ENCODE measurements around the gene OR2AE1. TPM values are rescaled to one million over a fixed set of nuclear protein-coding genes. Genes with fewer than 3 reads are reported as not detected.

The OR2AE1 gene
- total RNA-seq, 1 donor from 2014 or later = not detected

DNA sequence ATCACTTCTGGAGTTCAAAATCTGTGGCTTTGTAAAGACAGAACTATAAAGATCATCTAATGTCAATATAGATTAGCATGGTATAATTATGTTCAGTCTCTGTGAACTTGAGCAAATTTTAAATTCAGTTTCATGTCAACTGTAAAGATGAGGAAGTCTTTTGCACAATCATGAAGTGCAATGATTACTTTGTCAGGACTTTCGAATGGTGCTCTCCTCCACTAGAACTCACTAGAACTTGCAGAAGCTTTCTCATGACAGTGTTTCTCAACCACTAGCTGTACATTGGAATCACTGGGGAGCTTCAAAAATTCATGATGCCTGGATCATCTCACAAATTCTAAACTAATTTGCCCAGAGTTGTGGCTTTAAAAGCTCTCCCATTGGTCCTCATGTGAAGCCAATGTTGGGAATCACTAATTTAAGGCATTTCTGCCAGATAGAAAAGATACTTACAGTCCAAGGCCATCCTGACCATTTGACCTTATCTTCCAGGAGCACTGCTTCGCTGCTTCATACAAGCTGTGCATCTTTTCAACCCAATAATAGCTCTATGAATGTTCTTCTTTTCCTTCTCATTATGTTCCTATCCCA, 12.9 kb downstream of the OR2AE1 start:
- DNase-seq (ENCODE audit: low spot score) = no peak
- intact Hi-C loops (cut with DNase I) = no loop called here

DNA sequence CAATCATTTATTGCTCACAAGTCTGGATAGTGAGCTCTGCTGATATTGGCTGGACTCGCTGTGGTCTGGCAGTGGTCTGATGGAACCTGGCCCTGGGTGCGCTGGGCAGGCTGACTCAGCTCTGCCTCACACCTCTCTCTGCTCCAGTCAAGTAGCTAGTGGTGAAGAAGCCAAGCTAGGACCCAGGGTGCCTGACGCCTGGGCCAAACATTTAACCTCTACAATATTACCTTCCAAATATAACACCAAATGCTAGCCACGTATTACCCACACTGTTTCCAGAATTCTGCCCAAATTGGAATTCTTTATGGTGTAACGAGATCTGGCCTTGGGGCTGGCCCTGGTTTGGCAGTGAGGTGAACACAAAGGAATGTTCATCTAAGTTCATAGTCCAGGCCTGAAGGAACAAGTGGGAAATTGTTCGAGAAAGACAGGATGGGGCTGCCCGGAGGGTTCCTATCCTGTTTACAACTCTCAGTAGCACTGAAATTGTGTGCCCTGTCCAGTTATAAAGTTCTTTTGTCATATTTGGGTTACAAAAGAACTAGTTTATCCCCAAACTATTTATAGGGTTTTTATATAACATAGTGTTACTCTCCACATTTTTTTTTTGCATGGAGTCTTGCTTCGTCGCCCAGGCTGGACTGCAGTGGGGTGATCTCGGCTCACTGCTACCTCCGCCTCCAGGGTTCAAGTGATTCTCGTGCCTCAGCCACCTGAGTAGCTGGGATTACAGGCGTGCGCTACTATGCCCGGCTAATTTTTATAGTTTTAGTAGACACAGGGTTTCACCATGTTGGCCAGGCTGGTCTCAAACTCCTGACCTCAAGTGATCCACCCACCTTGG, 16.3 kb downstream of the OR2AE1 start:
- no peak for DNase-seq (ENCODE audit: low spot score)
- intact Hi-C loops (cut with DNase I) = no loop called here

DNA sequence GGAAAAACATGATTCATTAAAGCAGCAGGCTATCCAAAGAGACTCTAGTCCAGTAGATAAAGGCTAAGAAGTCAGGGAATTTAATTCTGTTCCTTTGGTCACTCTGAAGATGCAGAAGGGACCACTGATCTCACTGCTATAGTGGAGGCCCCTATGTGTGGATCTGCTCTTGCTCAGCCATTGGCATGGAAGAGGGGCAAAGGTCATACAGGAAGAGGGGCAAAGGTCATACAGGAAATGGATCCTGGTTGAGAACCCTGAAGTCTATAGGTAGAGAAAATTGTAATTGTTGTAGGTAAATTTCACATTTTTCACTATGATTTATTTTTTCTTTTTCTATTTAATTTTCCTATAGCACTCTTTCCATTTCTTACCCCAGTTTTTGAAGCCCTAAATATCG, 21.6 kb downstream of the OR2AE1 start:
- no peak for DNase-seq (ENCODE audit: low spot score)
- intact Hi-C loops (cut with DNase I) = no loop called here

DNA sequence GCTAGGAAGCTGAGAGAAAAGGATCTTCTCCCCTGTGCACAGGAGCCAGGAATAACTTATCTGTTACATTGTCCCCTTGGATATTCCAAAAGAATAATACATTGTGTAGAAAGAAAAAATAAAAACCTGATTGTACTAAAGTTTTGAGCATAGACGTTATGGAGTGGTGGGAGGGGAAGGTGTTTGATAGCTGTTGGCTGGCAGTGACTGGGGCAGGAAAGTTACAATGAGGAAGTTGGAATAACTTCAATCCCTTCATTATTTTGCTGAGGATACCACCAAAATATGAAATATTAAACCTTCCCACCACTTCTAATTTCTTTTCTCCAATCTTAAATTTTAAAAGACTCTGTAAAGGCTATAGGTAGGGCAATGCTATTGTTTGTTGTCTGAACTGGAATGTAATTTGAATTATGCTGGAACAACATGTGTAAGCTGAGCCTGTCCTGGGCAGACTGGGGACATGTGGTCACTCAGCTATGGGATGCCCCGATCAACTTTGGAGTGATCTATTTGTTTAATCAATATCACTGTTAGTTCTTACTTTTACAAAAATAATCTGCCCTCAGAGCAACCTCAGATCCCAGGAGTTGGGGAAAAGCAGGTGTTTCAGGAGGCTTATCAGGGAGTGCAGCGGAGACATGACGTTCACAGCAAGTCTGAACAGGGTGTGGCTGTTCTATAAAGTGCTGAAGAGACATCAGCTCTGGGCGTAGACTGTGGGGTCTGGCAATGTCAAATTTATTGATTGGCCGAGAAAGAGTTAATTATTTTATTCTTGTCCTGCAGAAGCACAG, 28.2 kb downstream of the OR2AE1 start:
- intact Hi-C loops (cut with DNase I) = no loop called here
- DNase-seq (ENCODE audit: low spot score) = no peak

DNA sequence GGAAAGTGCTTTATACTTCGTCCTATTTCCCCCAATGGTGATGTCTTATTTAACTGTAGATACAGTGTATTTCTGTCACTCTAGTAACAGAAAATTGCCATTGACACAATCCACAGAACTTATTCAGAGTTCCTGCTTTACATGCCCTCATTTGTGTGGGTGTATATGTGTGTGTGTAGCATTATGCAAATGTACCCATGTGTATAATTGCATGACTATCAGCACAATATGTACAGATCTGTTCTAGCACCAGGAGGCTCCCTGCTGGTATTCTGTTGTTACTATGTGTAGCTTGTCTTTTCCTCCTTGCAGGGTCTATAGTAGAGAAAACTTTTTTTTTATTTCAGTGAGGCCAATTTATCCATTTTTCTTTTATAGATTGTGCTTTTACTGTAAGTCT, 32.5 kb downstream of the OR2AE1 start:
- intact Hi-C loops (cut with DNase I) = no loop called here

DNA sequence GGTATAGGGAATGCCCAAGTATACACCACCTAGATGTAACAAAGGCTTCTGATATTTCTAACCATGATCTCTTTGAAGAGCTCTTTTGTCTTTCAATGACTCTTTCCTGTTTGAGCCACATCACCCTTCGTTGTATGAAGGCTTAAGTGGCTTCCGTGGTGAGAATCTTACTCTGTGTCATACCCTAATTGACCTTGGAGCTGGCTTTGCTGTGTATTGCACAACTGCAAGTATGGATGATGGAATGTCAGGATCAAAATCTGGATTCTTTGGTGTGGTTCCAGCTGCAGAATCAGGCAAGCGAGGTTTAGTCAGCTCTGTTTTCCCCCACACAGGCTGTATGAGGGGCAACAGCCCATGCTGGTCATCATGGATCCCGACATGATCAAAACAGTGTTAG, 33.0 kb downstream of the OR2AE1 start:
- intact Hi-C loops (cut with DNase I) = no loop called here

More for the DNA sequence above, 32.5 kb downstream of the OR2AE1 start:
- no peak for DNase-seq (ENCODE audit: low spot score)

DNA sequence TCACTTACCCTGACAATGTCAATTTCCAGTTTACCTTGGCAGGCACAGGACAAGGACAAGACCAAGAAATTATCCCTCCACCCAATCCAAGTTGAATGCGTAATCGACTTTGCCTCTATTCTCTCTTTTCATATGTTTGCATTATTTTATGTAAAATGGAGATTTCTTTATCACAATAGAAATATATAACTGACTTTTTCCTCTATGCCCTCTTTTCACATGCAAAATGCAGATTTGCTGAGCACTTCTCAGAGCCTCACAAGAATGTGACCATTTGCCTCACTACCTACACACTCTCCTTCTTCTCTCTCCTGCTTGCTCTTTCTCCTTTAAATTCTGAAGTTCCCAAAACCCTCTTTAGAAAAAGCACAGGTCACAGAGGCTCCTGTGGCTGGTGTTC, 33.9 kb downstream of the OR2AE1 start:
- intact Hi-C loops (cut with DNase I) = no loop called here
- DNase-seq (ENCODE audit: low spot score) = no peak

More for the DNA sequence above, 33.0 kb downstream of the OR2AE1 start:
- DNase-seq (ENCODE audit: low spot score) = no peak

DNA sequence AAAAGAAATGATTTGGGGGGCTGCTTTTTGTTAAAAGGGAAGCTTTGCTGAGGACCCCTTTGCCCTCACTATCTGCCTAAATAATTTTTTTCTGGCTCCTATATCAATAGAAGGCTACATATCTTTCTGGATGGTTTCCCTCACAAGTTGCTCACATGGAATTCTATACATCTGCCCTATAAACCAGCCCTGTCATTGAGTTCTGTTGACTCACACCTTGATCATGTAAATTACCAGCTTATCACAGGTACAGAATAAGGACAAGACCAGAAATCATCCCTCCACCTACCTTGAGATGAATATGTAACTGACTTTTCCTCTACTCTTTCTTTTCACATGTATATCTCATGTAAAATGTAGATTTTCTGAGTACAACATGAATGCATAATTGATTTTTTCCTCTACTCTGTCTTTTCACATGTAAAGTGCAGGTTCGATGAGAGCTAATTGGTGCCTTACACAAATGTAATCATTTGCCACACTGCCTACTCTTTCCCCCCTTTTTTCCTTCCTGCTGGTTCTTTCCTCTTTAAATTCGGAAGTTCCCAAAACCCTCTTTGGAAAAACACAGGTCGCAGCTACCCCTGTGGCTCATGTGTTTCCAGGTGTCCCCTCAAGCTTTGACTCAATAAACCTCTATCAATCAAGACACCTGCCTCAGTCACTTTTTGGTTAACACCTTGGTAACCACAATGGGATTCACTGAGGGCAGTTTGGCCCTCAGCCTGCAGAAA, 36.5 kb downstream of the OR2AE1 start:
- intact Hi-C loops (cut with DNase I) = no loop called here
- DNase-seq (ENCODE audit: low spot score) = no peak

DNA sequence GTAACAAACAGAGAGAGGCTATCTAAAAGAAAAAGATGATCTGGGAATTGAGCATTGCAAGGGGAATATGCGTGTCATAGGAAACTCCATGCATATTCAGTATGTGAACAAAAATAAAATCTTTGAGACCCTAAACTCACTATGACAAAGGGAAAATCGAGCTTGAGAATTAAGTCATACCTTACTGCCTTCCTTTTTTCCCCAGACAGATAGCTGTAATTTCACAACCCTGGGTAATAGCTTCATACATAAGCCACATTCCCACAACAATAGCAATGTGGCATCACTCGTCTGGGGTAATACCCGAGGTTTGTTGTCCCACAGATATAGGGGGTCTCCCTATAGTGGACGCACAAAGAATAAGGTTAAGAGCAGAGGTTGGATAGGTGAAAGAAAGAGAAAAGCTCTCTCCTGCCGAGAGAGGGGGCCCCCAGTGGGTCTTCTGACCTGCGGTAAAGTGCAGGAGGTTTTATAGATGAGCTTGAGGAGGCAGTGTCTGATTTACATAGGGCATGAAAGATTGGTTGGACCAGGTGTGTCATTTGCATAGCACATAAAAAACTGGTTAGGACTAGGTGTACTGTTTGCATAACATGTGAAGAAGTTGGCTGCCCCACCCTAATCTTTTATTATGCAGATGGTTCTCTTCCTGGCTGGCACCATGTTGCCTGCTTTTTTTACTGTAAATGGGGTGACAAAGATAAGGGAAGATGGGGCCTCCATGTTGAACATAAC, 37.4 kb downstream of the OR2AE1 start:
- DNase-seq (ENCODE audit: low spot score) = no peak
- intact Hi-C loops (cut with DNase I) = no loop called here

DNA sequence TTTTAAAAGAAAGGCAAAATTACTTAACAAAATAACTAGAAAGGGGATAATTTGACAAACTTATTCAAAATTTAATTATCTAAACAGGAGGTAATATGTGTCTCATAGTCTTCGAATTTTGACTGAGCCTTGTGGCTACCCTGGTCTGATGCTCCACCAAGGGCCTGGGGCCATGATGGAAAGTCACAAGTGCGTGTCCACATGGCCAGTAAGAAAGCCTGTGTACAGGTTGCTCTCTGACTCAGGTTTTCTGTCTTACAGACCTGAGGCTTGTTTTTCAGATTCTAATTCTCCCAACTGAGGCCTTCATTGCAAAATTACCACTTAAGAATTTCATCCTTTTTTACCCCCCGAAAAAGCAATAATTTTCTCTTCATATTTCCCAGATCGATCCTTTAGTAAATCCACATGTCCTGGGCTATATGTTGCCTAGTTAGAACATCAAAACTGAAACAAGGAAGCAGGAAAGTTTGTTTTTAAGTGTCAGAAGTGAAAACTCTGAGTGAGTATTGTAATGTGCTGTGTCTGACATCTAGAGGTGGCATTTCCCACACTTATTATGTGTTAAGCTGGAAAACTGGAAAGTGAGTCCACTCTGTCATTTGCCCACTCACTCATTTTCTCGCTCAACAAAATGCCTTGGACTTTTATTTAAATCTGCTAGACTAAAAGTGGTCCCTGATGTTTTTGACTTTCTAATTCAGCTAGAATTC, 39.0 kb downstream of the OR2AE1 start:
- DNase-seq (ENCODE audit: low spot score) = no peak
- intact Hi-C loops (cut with DNase I) = no loop called here

DNA sequence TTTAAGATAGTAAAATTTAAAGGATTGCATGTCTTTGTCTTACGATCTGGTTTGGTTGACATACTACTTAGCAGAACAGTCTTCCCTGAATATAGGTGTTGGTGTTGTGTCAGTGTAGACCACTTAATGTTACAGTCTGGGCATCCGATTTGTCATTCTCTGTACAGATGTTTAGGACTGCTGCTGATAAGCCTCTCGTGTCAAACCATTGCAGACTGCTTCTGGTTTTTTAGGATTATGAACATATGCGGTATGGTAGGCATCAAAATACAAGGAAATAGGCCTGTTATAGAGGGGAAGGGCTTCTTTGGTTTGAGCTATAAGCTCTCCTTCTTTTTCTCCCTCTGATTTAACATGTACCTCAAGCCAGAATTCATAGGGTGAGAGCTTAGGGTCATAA, 41.6 kb downstream of the OR2AE1 start:
- no peak for DNase-seq (ENCODE audit: low spot score)
- intact Hi-C loops (cut with DNase I) = no loop called here

DNA sequence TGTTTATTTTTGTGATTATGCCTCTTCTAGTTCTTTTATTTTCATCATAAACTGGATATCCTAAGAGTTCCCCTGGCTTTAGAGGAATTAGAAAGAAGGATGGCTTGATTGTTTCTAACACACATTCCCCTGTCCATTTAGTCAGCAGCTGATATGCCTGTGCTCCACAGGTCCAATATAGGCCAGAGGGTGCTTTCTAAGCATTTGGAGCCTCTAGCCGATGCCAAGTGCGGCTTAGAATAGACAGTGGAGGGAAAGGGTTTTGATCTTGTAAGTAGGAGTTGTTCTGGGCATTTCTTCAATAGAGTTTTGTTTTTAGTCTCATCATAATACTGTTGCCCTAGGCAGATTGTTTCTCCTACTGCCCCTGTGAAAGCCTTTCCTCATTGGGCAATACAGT, 42.5 kb downstream of the OR2AE1 start:
- intact Hi-C loops (cut with DNase I) = no loop called here
- DNase-seq (ENCODE audit: low spot score) = no peak

DNA sequence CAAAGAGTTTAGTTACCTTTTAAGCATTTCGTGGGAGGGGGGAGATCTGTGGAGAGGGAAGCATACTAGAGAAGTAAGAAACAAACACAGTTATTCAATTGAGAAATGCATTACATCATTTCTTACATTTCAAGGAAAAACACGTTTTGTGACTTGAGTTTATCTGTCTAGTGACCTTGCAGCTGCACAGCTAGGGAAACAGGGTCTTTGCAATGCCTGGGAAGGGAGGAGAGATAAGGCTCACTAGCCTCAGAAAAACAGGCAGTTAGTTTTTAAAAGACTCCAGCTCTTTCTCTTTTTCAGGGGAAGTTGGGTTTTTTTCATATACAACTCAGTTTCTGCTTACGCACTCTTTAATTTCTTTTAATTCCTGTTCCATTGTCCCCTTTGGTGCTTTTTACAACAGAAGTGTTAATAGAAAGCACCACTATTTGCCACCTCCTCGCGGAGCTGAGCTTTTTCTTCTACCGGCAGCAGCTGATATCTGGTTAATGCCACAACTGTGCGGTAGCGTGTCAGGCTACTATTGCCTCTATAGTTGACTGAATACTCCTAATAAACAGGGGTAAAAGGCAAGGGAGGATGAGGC, 43.5 kb downstream of the OR2AE1 start:
- DNase-seq (ENCODE audit: low spot score) = no peak
- intact Hi-C loops (cut with DNase I) = no loop called here

DNA sequence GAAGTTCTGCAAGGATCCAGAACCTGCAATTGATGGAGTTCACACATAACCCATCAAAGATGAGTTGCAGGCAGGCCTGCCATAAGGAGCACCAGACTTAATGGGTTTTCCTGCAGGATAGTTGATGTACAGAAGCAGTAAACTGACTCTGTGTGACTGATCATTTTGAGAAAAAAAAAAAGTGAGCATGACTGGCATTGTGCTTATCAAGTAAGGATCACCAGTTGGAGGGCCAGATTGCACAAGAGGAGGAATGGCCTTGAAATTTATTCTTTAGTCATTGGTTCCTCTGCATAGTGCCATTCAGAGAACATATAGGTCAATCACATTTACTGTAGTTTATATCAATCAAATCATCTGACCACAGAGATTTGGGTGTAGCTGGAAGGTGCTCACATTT, 45.2 kb downstream of the OR2AE1 start:
- intact Hi-C loops (cut with DNase I) = no loop called here
- no peak for DNase-seq (ENCODE audit: low spot score)

DNA sequence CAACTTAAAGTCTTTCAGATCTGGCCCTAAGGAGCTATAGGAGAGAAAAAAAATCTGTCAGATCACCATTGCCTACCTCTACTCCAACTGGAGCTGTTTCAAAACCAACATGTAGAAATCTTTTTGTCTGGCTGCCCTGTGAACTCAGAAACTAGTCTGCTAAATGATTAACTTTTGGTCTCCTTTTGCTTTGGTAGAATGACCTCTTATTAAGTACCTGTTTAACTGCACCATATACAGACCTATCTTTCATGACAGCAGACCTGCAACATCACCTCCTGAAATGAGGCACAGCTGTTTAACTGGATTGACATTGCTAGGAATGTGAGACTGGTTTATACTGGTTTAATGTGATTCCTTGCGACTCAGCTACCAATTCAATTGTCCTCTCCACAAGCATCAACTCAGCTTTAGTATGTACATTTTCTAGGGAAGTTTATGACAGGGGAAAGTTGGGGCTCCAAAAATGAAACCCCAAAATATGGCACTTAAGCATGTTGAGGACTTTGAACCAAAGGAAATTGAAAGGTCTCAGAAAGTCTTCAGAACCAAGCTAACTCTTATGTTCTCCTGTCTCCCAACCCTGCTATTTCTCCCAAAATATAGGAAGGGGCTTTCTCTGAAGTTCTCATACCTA, 47.2 kb downstream of the OR2AE1 start:
- no peak for DNase-seq (ENCODE audit: low spot score)
- intact Hi-C loops (cut with DNase I) = no loop called here

DNA sequence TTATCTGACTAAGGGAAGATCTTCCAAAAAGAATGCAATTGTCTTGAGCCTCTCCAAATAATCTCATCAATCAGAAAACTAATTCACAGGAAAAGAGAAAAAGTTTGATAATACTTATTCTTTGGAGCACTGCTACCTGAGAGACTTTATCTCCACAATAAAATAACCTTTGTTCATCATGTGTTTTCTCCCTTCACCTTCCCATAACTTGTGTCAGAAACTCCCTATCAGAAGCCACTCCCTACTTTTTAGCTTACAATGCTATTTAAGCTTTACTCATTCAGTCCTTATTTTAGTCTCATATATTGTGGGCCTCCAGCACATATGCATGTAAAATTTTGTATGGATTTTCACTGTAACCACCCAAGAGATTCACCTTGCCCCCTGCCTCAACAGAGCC, 48.0 kb downstream of the OR2AE1 start:
- intact Hi-C loops (cut with DNase I) = no loop called here
- DNase-seq (ENCODE audit: low spot score) = no peak

DNA sequence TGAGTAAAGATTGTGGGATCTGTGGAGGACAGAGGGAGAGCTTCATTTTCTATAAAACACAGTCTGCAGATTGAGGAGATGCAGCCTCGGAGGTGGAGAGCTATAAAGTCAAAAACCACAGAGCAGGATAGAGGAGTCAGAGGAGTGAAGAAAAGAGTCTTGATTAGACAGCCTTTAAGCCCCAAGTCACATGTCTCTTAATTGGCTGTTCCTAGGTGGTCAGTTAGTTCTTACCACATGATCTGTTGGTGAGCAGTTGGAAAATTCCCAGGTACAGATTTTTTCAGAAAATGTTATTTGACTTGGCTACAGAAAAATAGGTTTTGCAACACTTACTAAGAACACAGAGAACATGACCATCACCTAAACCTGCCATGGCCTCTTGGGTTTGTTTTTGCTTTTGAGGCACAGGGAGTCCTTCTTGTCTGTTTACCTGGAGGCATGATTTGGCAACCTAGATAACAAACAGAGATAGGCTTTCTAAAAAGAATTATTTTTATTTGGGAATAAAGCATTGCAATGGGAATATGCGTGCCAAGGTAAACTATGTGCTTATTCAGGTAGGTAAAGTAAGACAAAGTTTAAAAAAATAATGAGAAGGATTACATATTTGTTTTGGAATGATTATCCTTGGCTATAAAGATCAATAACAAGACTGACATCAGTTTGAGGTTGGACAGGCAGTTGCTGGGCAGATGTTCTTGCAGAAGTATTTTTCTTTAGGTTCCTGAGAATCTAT, 49.6 kb downstream of the OR2AE1 start:
- intact Hi-C loops (cut with DNase I) = no loop called here
- DNase-seq (ENCODE audit: low spot score) = no peak

All from cardiac septum (tissue), 1 donor.